Fibroblast of skin of right quadriceps (primary cell): ENCODE results near the gene ZNF644.

Experiments used
- DNase-seq: peaks from one replicate; pipeline ENCODE4 v3.0.0-alpha.2; 2013

Gene ZNF644

DNA sequence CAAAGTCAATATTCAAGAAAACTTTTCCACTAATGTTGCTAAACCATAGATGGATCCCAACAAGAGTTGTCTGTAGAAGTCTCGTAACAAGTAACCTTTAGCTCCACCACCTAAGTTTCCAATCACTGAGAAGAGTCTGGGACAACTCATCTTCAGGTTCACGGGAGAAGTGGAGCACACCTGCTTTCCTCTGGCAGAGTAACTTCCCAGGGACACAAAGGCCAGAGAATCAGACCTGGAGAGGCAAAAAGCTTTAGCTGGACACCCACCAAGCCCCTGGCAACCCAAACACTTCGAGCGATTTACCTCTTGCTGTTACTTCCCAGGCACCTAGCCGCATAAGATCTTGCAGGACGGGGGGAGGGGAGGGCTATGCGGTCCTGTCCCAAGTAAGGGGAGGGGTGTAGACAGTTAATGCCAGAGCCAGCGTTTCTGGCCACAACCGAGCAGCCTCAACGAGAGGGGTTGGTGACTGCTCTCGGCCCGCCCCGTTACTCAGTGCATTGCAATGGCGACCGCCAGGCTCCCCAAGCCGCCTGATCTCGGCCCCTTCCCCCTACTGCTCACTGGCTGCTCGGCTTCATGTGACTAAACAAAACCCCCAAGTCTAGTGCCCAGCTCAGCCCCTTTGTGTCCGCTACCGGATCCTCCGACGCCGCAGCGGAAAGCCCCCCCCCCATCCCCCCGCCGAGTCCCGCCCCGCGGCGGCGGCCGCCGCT is 709 bp downstream of the ZNF644 start:
- peak; percentile 87 for DNase-seq

DNA sequence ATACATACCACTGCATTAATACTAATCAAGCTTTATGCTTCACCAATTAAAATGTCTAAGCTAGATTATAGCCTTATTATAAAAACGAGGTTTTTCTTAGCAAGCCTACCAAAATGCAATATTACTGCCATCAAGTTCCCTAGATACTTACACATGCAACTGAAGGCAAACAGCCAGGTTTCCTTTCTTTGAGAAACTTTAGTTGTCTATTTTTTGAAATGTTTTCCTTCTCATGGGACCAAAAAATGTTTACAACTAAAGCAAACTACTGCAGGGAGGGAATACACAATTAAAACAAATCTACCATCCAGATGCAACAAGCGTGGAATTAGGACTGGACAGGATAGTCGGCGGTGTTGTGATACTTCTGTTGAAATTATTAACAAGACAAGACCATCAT is 1.3 kb downstream of the ZNF644 start:
- DNase-seq, result no peak

DNA sequence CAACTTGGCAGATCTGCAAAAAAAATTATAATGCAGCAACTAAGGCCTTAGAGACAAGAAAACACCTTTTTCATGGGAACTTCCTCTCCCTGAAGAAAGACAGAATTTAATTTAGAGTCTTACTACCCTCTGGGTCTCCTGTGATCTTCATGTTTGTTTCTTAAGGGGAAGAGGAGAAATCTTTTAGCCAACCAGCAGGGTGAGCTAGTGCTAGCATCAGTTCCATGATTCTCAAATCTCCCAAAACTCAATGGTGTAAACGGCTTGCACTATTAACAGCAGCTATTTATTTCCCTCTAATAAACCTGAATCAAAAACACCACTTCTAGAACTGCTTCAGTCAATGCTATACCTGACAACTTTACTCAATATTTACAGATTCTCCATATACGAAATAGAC is 3.8 kb downstream of the ZNF644 start:
- no peak for DNase-seq

DNA sequence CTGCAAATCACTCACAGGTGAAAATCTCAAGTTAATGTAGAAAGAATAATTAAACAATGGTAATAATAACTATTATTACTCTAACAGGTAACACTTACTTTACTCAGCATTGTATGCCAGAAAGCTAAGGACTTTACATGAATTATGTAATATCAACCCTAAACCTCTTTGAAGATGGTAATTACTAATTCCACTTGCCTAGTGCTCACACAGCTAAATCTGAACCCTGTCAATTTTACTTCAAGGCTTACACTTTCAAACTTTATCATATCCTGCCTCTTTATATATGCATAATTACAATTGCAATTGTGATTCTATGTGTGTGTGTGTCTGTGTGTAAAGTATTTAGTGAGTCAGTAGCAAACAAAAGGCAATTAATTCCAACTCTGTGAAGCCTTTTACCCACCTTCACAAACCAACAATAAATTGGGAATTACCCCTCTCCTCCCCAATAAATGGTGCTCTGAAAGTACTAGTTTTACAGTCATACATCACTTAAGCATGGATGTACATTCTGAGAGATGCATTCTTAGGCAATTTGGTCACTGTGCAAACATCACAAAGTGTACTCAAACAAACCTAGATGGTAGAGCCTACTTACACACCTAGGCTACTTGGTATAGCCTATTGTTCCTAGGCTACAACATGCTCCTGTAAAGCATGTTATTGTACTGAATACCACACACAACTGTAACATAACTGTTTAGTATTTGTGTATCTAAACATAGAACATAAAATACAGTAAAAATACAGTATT is 5.9 kb downstream of the ZNF644 start:
- no peak for DNase-seq

DNA sequence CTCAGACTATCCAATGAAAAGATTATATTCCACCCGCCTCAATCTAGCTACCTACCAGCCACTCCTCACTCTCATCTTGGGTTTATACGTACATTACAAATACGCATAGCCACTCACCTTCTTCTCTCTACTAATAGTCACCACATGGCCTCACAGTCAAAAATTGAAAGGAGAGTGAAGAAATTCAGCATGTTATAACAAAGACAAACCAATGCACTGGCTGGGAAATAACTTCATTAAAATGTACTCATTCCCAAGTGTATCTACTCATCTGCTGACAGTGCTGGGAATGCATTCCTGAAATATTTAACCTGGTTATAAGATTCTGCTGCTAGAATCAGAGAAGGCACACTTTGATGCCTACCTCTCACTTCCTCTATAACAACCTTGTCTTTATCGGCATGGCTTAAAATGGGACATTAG is 6.5 kb downstream of the ZNF644 start:
- DNase-seq, result no peak

DNA sequence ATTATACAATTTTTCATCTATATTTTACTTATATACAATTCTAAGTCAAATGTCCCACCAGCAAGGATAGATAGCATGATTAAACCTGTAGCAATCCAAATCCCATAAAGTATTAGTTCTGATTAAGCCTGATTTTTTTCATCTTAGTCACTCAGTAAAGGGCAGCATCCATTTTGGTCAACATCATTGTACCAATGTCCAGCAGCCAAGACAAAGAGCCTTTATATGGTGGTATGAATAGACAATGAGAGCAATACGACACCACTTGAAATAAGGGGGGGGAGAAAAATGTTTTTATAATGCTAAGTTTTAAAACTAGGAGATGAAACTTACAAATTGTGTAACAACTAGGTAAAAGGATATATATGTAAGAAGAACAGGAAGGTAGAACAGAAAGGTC is 7.4 kb downstream of the ZNF644 start:
- DNase-seq, result no peak

DNA sequence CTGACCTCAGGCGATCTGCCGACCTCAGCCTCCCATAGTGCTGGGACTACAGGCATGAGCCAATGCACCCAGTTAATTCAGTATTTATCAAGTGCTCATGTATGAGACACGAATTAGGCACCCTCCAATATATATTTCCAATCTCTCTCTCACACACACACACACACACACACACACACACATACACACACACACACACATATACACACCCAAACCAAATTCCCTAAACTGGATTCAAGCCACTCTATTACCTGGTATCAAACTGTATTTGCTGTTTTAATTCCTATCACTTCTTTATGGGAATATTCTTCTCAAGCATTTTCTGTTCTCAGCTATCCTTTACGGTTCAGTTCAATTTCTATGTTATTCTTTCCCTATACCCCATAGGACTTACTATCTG is 8.5 kb downstream of the ZNF644 start:
- no peak for DNase-seq

DNA sequence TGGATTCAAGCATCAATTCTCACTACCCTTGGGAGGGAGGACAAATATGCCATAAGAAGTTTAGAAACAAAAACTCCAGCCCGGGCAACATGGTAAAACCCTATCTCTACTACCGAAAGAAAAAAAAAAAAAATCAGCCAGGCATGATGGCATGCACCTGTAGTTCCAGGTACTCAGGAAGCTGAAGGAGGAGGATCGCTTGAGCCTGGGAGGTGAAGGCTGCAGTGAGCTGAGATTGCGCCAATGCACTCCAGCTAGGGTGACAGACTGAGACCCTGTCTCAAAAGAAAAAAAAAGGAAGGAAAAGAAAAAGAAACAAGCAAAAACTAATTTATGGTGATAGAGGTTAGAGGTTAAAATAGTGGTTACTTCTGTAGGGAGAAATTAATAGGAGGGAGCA is 9.6 kb downstream of the ZNF644 start:
- DNase-seq, result no peak

DNA sequence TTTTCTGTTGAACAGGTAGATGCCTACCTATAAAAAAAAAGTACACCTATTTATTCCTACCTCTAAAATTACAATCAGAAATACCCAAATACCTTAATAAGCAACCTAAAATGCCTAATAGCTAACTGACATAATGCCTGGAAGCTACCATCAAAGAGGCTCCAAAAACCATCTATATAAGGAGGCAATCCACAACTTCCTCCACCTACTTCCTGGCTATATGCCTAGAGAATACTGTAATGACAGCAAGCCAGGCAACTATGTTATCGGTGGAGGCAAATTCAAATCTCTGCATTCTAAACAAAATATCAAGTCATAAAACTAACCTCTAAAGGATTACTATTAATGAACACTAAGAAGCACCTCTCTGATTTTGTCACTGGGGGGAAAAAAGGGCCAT is 10.1 kb downstream of the ZNF644 start:
- DNase-seq, result peak; percentile 21

DNA sequence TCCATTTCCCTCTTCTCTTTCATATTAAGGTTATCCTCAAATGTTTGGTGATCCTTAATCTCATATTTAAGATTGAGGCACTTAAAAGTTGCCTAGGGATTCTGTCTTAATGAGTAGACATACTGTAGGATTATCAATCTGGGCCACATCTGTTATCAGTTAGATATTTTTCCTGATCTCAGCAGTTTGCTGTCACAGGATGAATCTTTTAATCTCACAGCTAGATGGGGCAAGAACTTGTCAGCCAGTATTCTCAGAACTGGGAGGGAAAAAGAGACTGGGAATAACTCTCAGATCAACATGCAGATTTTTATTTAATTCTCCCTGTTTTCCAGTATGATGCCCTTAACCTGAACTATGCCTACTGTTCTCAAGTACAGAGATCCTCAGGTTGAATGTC is 14.0 kb downstream of the ZNF644 start:
- no peak for DNase-seq

DNA sequence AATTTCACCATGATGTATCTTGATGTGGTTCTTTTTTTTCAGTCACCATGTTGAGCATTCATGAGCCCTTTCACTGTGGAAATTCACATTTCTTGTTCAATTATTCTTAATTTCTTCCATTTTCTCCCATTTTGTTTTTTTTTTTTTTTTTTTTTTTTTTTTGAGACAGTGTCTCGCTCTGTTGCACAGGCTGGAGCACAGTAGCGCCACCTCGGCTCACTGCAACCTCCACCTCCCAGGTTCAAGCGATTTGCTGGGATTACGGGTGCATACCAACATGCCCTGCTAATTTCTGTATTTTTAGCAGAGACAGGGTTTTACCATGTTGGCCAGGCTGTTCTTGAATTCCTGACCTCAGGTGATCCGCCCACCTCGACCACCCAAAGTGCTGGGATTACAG is 14.7 kb downstream of the ZNF644 start:
- DNase-seq, result no peak

DNA sequence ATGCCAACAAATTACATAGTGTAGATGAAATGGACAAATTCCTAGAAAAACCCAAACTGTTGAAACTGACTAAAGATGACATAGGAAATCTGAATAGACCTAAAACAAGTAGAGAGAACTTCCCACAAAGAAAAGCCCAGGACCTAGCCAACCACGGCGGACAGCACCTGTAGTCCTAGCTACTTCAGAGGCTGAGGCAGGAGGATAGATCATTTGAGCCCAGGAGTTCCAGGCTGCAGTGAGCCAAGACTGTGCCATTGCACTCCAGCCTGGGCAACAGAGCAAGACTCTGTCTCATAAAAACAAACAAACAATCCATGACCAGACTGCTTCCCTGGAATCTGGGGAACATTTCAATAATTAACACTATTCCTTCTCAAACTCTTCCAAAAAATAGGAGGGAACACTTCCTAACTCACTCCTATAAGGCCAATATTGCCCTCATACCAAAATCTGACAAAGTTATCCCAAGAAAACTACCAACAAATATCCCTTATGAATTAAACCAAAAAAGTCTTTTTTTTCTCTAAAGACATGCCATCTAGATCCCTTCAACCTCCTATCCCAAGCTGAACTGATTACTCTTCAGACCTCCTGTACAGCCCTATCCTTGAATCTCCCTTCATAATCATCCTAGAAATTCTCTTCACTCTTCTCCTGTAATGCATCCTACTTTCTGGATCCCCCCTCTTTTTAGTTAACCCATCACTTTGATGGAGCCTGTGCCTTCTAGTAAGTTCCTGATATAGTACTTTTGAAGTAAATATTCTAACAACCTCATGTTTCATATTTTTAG is 15.5 kb downstream of the ZNF644 start:
- DNase-seq, result no peak

DNA sequence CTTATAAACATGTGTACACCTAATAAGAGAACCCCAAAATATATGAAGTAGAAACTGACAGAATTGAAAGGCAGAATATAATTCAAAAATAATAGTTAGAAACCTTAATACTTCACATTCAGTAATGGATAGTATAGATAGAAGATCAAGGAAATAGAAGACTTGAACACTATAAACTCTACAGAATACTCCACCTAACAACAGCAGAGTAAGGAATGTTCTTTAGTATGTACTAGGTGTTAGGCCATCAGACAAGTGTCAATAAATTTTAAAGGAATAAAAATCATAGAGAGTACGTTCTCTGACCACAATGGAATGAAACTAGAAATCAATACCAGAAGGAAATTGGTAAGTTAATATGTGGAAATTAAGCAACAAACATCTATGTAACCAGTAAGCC is 16.6 kb downstream of the ZNF644 start:
- no peak for DNase-seq

DNA sequence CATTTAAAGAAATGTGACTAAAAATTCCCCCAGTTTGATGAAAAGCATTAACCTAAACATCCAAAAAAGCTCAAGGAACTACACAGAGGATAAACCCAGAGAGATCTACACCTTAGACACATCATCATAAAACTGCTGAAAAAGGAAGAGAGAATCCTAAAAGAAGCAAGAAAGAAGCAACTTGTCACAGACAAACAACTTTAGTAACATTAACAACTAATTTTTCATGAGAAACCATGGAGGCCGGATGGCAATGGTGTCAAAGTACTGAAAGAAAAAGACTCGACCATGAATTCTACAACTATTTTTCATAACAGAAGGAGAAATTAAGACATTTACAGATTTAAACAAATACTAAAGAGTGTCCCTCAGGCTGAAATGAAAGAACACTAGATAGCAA is 17.7 kb downstream of the ZNF644 start:
- DNase-seq, result no peak

DNA sequence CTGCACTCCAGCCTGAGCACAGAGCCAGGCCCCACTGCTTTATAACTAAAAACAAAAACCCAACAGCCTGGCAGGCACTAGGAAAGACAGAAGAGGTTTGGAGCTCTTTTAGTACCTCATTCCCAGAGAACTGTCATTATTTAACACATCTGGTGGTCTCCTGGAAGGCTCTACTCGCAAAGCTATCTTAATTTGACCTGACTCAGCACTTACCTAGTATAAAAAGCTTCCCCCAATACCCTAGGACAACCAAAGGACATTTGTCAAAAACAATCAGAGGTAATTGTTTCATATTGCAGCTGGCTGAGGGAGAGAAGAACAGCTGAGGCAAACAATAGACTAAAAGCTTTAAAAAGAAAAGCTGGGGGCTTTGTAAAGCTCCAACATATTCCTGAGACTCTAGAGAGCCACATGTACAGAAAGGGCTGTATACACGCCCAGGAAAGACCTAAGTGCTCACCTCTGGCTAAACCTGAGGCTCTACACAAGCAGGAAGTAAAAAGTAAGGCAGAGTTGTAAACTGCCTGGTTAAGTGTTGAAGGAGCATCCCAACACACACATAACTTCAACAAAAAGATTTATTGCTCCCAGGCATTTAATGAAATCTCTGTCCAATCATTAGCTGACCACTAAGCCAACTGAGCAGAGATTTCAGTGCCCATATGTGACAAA is 25.0 kb downstream of the ZNF644 start:
- no peak for DNase-seq

DNA sequence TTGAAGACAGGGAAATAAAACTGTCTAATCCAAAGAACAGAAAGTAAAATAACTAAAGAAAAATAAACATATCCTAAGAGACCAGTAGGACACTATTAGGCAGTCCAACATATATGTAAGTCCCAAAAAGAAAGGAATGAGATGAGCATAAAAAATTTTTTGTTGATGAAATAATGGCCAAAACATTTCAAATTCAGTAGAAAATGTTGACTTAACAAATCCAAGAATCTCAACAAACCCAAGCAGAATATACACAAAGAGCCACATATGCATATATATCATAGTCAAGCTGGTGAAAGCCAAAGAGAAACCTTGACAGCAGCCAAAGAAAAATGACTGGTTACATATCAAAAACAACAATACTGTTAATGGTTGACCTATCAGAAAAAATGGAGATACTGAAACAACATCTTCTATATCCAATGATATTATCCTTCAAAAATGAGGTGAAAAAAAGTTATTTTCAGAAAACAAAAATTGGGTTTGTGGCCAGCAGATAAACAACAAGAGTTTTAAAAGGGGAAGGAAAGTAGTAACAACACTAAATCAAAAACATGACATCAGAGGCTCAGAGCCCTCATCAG is 26.4 kb downstream of the ZNF644 start:
- DNase-seq, result no peak

DNA sequence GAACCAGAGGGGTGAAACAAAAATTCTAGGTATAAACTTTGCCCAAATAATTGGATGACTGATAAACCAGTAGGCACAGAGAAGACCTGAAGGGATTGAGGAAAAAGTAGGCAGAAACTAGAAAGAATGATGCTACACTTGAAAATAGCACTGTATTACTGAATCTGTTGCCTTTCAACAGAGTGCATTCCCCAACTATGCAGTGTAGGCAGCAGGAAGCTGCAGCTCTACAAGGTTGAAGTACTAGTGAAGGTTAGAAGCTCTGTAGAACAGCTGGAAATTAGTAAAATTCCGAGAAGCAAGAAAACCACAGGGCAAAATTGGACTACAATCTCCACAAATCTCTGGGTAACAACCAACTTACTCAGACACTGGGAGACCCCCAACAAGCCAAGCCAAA is 27.4 kb downstream of the ZNF644 start:
- no peak for DNase-seq

DNA sequence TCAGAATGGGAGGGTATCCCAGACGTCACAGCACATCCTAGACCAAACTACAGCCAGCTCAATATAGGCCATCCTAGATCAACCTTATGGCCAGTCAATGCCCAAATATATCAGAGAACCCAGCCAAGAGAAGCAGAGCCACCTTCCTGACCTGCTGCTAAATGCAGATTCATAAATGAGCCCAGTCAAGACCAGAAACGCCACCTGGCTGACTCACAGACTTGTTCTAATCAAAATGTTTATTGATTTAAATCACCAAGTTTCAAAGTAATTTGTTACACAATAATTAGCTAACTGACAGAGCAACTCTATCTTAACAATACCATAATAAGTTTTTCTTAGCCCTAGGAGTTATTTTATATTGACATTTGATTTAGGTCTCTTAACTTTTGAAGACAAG is 28.6 kb downstream of the ZNF644 start:
- DNase-seq, result no peak

DNA sequence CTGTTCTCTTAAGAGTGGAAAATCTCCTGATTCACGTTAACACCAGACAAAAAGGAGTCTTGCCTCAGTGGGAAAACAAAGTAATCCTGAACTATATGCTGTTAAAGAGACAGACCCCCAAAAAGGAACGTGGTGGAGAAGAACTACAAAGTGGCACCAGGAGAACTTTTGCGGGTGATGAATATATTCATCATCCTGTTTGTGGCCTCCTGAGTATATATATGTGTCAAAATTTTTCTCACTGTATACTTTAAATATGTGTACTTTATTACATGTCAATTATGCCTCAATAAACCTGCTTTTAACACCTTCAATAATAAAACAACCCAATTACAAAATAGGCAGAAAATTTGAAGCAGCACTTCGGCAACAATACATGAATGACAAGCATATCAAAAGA is 31.1 kb downstream of the ZNF644 start:
- DNase-seq, result no peak

DNA sequence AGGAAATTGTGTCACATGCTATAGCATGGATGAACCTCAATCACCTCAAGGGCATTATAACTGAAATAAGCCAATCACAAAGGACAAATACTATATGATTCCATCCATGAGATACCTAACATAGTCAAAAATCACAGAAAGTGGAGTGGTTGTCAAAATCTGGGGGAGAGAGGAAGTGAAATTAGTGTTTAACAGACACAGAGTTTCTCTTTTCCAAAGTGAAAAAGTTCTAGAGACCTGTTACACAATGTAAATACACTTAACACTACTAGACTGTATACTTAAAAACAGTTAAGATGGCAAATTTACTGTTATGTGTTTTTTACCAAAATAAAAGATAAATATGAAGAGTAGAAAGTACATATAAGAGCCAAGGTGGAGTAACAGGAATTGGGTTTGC is 31.8 kb downstream of the ZNF644 start:
- no peak for DNase-seq

DNA sequence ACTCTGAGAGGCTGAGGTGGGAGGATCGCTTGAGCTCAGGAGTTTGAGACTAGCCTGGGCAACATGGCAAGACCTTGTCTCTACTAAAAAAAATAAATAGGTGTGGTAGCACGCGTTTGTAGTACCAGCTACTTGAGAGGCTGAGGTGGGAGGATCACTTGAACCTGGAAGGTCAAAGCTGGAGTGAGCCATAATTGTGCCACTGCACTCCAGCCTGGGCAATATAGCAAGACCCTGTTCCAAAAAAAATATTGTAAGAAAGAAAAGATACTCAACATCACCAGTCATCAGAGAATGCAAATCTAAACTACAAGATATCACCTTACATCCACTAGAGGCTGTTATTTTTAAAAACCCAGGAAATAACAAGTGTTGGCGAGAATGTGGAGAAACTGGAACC is 32.5 kb downstream of the ZNF644 start:
- no peak for DNase-seq

DNA sequence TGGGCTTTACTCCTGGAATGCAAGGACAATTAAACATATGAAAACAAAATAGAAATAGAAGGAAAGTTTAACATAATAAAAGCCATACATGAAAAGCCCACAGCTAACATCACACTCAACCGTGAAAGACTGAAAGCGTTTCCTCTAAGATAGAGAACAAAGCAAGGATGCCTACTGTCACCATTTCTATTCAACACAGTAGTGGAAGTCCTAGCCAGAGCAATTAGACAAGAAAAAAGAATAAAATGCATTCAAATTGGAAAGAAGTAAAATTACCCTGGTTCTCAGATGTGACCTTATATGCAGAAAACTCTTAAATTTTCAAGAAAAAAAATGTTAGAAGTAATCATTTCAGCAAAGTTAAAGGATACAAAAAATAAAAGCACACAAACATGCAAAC is 34.0 kb downstream of the ZNF644 start:
- no peak for DNase-seq

DNA sequence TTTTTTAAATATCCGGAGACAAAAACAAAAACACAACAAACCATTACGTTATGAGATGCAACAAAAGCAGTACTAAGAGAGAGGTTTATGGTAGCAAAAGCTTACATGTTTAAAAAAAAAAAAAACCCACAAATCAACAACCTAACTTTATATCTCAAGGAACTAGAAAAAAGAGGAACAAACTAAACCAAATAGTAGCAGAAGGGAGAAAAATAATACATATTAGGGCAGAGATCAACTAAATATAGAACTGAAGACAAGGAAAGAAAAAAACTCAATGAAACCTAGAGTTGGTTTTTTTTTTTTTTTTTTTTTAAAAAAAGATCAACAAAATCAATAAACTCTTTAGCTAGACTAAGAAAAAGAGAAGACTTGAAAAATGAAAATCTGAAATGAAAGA is 34.9 kb downstream of the ZNF644 start:
- DNase-seq, result no peak
